PFSK-1 (cell line): Measurements from ENCODE around the gene FEM1A.

Experiments
- FOXP2 ChIP-seq: optimal IDR thresholded peaks from 2 replicates; pipeline ENCODE3; 2011; ENCODE audit warnings: borderline replicate concordance, control low read depth, inconsistent platforms; ENCODE audit not compliant: insufficient read depth; ENCODE audit errors: extremely low read length, extremely low read depth
- POLR2AphosphoS5 ChIP-seq: IDR thresholded peaks from 2 replicates; pipeline ENCODE4 v1.6.1; 2012; ENCODE audit warnings: low read depth, mild to moderate bottlenecking, control low read depth, low read length, moderate library complexity

- no peak for TF ChIP-seq POLR2AphosphoS5
- TF ChIP-seq FOXP2 = no peak
These were observed 42.9 kb upstream of the FEM1A start for GRCh38 chr19:4748589-4748988.
